ENCODE results near the gene THY1. TPM values are rescaled to one million over a fixed set of nuclear protein-coding genes. Genes with fewer than 3 reads are reported as not detected.

THY1 gene
- total and polyA plus RNA-seq, 2 experiments from 2014 or later, result 2.1 to 7.5 TPM

DNA sequence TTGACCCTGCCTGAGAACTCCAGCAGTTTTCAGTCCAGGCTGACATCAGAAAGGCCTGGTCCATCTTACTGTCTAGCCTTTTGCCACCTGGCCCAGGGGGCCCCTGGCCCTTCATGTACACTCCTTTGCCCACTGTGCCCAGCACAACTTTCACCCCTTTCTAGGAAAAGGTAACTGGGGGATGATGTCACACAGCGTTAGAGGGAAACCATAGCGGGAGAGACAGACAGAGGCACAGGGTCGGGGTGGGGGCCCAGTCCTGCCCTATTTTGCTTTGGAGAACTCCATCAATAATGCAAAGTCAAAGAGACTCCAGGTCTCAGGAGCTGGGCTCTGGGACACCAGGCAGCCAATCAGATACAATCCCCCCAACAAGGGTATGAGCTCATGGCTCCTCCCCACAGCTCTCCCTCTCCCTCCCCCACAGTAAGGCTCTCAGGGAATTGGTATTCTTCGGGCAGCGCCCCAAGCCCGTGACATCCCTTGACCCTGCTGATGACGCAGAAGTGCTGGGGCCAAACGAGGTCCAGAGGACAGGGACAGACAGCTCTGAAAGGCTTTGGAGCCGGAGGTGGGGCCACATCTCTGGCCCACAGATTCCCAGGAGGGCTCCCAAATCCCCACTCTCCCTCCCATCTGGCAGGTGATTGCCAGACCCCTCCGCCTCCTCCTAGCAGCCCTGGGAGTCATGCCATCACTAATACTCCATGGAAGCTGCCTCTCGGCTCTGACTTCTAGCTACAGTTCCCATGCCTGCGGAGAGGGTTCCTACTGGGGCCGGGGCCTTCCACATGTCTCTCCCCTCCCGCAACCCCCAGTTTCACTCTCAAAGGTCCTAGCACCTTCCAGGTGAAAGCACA, 47.4 kb downstream of the THY1 start:
- DNase-seq (ENCODE audit: low read depth in 1 of 2, low spot score in 1 of 2), result peak in 1 of 2 donors; percentile 77
- Histone ChIP-seq H3K36me3 (no peaks in the 10 kb centered on the region), H3K9me3 (ENCODE audit: low read depth) (no peaks in the 10 kb centered on the region), H3K4me1 (ENCODE audit: low read depth) (peaks cover 83% of the 10 kb centered on the region), H3K27ac (peak overlapping the region; percentile 69), H3K4me3 (no peak overlapping the region), H3K27me3 (no peaks in the 10 kb centered on the region)
- TF ChIP-seq, protein P1, sequence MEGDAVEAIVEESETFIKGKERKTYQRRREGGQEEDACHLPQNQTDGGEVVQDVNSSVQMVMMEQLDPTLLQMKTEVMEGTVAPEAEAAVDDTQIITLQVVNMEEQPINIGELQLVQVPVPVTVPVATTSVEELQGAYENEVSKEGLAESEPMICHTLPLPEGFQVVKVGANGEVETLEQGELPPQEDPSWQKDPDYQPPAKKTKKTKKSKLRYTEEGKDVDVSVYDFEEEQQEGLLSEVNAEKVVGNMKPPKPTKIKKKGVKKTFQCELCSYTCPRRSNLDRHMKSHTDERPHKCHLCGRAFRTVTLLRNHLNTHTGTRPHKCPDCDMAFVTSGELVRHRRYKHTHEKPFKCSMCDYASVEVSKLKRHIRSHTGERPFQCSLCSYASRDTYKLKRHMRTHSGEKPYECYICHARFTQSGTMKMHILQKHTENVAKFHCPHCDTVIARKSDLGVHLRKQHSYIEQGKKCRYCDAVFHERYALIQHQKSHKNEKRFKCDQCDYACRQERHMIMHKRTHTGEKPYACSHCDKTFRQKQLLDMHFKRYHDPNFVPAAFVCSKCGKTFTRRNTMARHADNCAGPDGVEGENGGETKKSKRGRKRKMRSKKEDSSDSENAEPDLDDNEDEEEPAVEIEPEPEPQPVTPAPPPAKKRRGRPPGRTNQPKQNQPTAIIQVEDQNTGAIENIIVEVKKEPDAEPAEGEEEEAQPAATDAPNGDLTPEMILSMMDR (IDR thresholded peaks at IDR 0.05; ENCODE audit: low read depth, low read length), result no peak

DNA sequence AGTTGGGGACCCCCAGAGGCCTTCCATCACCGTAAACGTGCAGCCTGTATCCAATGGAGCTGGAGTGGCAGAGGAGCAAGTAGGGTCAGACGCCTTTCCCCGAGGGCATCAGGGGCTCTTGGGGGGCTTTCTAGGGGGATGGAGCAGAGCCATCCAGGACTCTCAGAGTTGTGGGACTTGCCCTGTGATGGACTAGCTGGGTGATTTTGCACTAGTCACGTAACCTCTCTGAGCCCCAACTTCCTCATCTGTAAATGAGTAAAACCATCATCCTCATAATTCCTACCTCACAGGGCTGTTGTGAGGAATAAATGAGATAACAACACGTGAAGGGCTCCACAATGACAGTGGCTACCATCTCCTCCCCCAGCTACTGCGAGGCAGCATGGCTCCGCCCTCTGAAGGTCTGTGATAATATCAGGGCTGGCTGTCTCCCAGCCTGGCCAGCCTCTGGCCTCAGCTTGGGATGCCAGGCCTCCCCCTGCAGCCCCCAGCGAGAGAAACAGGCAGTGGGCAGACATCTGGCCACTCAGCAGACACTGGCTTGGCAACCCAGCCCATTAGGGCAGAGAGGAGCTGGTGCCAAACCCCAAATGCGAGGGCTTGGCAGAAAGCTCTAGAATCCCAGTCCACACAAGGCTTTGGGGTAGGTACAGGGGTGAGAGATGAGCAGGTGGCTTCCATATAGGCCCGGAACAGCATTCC, 48.2 kb downstream of the THY1 start:
- Histone ChIP-seq H3K9me3 (ENCODE audit: low read depth) (no peaks in the 10 kb centered on the region), H3K27me3 (no peaks in the 10 kb centered on the region), H3K4me3 (no peak overlapping the region), H3K36me3 (no peaks in the 10 kb centered on the region), H3K4me1 (ENCODE audit: low read depth) (peaks cover 84% of the 10 kb centered on the region), H3K27ac (peak overlapping the region; percentile 69)
- DNase-seq (ENCODE audit: low read depth in 1 of 2, low spot score in 1 of 2), result no peak
- TF ChIP-seq, protein P1 (IDR thresholded peaks at IDR 0.05; ENCODE audit: low read depth, low read length), result no peak

DNA sequence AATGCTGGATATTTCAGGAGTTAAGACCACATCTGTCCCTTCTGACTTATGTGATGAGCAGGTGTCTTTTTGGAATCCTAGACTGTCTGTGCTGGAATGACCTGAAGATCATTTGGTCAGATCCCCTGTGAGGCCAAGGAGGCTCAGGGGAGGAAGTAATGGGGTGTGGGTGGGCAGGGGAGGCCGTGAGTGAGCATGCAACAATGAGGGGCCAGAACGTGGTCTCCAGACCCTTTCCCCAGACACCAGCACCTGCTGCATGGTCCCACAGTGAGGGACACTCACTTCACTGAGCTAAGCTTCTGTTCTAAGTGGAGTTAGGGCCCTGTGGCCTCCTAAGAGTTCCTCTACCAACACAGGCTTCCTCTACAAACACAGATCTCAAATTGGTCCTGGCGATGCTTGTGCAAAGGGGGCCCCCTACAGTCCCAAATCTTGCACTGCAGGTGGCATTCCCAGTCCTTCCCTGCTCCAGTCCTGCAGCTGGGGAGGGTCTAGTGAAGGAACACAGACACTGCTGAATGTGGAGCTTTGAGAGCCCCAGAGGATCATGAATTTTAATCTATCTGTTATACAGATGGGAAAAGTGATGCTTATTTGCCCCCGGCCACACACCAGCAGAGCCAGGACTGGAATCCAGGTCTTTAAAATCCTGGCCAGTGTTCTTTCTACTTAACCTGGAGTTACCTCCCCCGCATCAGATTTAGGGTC, 48.9 kb downstream of the THY1 start:
- no peaks in the 10 kb centered on the region for H3K36me3 ChIP-seq
- no peaks in the 10 kb centered on the region for H3K9me3 ChIP-seq (ENCODE audit: low read depth)
- H3K4me3 ChIP-seq, result no peak overlapping the region
- H3K27ac ChIP-seq, result no peak overlapping the region
- TF ChIP-seq, protein P1 (IDR thresholded peaks at IDR 0.05; ENCODE audit: low read depth, low read length), result peak; percentile 96
- no peaks in the 10 kb centered on the region for H3K27me3 ChIP-seq
- peaks cover 85% of the 10 kb centered on the region for H3K4me1 ChIP-seq (ENCODE audit: low read depth)
- DNase-seq (ENCODE audit: low read depth in 1 of 2, low spot score in 1 of 2), result peak; percentile 83 to 89

DNA sequence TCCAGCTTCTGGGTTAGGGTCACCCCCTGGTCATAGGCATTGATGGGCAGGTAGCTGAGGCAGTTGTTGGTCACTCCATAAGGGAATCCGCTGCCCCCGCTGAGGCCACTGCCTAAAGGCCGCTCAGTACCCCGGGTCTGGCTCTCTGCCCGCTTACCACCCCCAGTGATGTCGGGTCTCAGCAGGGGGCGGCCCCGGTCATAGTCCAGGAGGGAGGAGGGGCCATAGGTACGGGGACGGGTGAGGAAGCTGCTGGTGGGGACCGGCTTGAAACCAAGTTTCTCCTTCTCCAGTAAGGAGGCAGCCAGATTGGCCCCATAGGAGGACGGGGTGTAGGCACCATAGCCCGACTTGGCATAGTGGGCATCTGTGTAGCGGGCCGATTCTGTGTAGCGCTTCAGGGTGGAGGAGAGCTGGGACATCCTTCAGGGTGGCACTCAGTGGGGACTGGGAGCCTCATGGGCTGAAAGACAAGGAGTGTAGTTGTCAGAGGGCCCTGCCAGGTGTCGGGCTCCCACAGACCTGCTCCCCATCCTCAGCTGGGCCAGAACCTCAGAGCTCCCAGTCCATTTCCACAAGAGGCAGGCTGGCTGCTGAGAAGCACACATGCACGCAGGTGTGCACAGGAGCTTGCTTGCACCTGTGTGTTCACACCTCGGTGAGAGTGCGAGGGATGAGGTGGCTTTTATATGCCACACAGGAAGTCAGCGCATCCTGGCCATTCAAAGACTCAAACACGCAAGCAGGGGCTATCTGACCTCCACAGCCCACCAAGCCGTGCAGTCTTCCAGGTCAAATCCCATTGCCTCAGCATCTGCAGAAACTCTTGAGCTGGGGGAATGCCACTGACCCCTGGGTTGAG, 49.7 kb downstream of the THY1 start:
- TF ChIP-seq, protein P1 (IDR thresholded peaks at IDR 0.05; ENCODE audit: low read depth, low read length), result no peak
- Histone ChIP-seq H3K4me1 (ENCODE audit: low read depth) (peaks cover 86% of the 10 kb centered on the region), H3K27ac (no peak overlapping the region), H3K27me3 (no peaks in the 10 kb centered on the region), H3K4me3 (no peak overlapping the region), H3K36me3 (no peaks in the 10 kb centered on the region), H3K9me3 (ENCODE audit: low read depth) (no peaks in the 10 kb centered on the region)
- DNase-seq (ENCODE audit: low read depth in 1 of 2, low spot score in 1 of 2), result no peak
